SK-MEL-5 (cell line): Measurements from ENCODE around the gene TMEM237. TPM values are rescaled to one million over a fixed set of nuclear protein-coding genes. Genes with fewer than 3 reads are reported as not detected.
"Not testable (repeated sequence)": the region's sequence is repeated elsewhere in the genome, so short reads cannot be mapped to it uniquely, and the experiment has no call there.

Experiments
- DNase-seq: peaks from one replicate; pipeline ENCODE4 v3.0.0-alpha.2; 2016; ENCODE audit warnings: low read depth, low spot score
- in situ Hi-C: cut with HindIII; loops from 2 replicates; pipeline ENCODE4 v1.10.0; 2016; ENCODE audit warnings: low sequenced_read_pairs, high pct_unique_total_duplicates, low pct_unique_long_range_greater_than_20kb
- polyA plus RNA-seq, 2 experiments: library from polyadenylated mRNA; depleted of rRNA; stranded (reverse); fragments of >200 nt; gene quantifications; 2 replicates each; pipeline ENCODE4 v1.2.3, GENCODE V29; 2015
- total RNA-seq: library from RNA; depleted of rRNA; stranded (reverse); fragments of >200 nt; shearing (Covaris generic); gene quantifications from 2 replicates; pipeline ENCODE4 v1.2.3, GENCODE V29; 2014; rRNA removed

Gene TMEM237
- total RNA-seq, result 21.3 and 25.0 TPM in 2 replicates
- 23.2 and 26.5 TPM in 2 replicates for polyA plus RNA-seq (2015; cell fraction: cytosol; rRNA removed)
- 22.7 and 37.4 TPM in 2 replicates for polyA plus RNA-seq (2015; cell fraction: nucleus; rRNA removed)

- in situ Hi-C loops, result no loop called here
These were observed at the start of gene TMEM237 for GRCh38 chr2:201643216-201643890. Gene TMEM237, minus strand, starts transcription at chr2:201643503. Its CDS starts 103 bp downstream, at chr2:201643400.

GRCh38 chr2:201685156-201685555, 41.9 kb upstream of the TMEM237 start:
- in situ Hi-C loops, result no loop called here
- DNase-seq, result no peak

More at GRCh38 chr2:201643216-201643890, at the start of gene TMEM237:
- peak; percentile 20 for DNase-seq

- in situ Hi-C loops, result no loop called here
- peak; percentile 54 for DNase-seq
These were observed 37.4 kb upstream of the TMEM237 start for GRCh38 chr2:201680743-201681142.

GRCh38 chr2:201678401-201678800, 35.1 kb upstream of the TMEM237 start:
- no peak for DNase-seq
- in situ Hi-C loops, result no loop called here

GRCh38 chr2:201675454-201675853, 32.2 kb upstream of the TMEM237 start:
- in situ Hi-C loops, result no loop called here

GRCh38 chr2:201674794-201675193, 31.5 kb upstream of the TMEM237 start:
- in situ Hi-C loops, result no loop called here
- DNase-seq, result no peak

More at GRCh38 chr2:201675454-201675853, 32.2 kb upstream of the TMEM237 start:
- DNase-seq, result peak; percentile 37

GRCh38 chr2:201674298-201674697, 31.0 kb upstream of the TMEM237 start:
- in situ Hi-C loops, result no loop called here
- no peak for DNase-seq

GRCh38 chr2:201673546-201673945, 30.2 kb upstream of the TMEM237 start:
- no peak for DNase-seq
- in situ Hi-C loops, result no loop called here

- in situ Hi-C loops, DNase-seq: not testable (repeated sequence)
These were observed 27.9 kb upstream of the TMEM237 start for GRCh38 chr2:201671205-201671604.

- in situ Hi-C loops, result no loop called here
- no peak for DNase-seq
These were observed 26.6 kb upstream of the TMEM237 start for GRCh38 chr2:201669865-201670264.

GRCh38 chr2:201668402-201668910, 25.2 kb upstream of the TMEM237 start:
- DNase-seq, result no peak
- in situ Hi-C loops, result no loop called here

GRCh38 chr2:201664334-201664733, 21.0 kb upstream of the TMEM237 start:
- DNase-seq, result no peak
- in situ Hi-C loops, result no loop called here

GRCh38 chr2:201661366-201661765, 18.1 kb upstream of the TMEM237 start:
- in situ Hi-C loops, result no loop called here

GRCh38 chr2:201660293-201660895, 17.1 kb upstream of the TMEM237 start:
- peak; percentile 26 for DNase-seq
- in situ Hi-C loops, result no loop called here

More at GRCh38 chr2:201661366-201661765, 18.1 kb upstream of the TMEM237 start:
- DNase-seq, result no peak

- no peak for DNase-seq
- in situ Hi-C loops, result no loop called here
These were observed 13.4 kb upstream of the TMEM237 start for GRCh38 chr2:201656740-201657139.

- in situ Hi-C loops, result no loop called here
- no peak for DNase-seq
These were observed 12.8 kb upstream of the TMEM237 start for GRCh38 chr2:201656102-201656501.

- DNase-seq, result no peak
These were observed 11.5 kb upstream of the TMEM237 start for GRCh38 chr2:201654616-201655384.

GRCh38 chr2:201653221-201653620, 9.9 kb upstream of the TMEM237 start:
- no peak for DNase-seq
- in situ Hi-C loops, result no loop called here

More at GRCh38 chr2:201654616-201655384, 11.5 kb upstream of the TMEM237 start:
- in situ Hi-C loops, result no loop called here
